Subcutaneous adipose tissue (tissue), 4 donors: ENCODE results near the gene SBF2. TPM values are rescaled to one million over a fixed set of nuclear protein-coding genes. Genes with fewer than 3 reads are reported as not detected.

Source experiments
- CTCF ChIP-seq: fragments of 450-650 bp; IDR thresholded peaks from one replicate; pipeline ENCODE4 v1.5.1; 2016; ENCODE audit warnings: low read depth, mild to moderate bottlenecking, control low read depth, antibody characterized with exemption, moderate library complexity
- total RNA-seq, 4 donors: library from RNA; depleted of rRNA; stranded (reverse); fragments of >200 nt; gene quantifications; one replicate each; pipeline ENCODE4 v1.1.0, GENCODE V29; 2016

SBF2 gene
- total RNA-seq, 4 donors from 2014 or later, result 87.2 to 103 (median 97.3) TPM

GRCh38 chr11:9850224-9850895 is 443.7 kb downstream of the SBF2 start:
- TF ChIP-seq CTCF, result no peak

GRCh38 chr11:9849389-9849788 is 444.6 kb downstream of the SBF2 start:
- no peak for TF ChIP-seq CTCF

GRCh38 chr11:9847636-9848035 is 446.4 kb downstream of the SBF2 start:
- no peak for TF ChIP-seq CTCF

GRCh38 chr11:9842923-9843322 is 451.1 kb downstream of the SBF2 start:
- TF ChIP-seq CTCF, result no peak

GRCh38 chr11:9840460-9841004 is 453.5 kb downstream of the SBF2 start:
- no peak for TF ChIP-seq CTCF

GRCh38 chr11:9839550-9839949 is 454.5 kb downstream of the SBF2 start:
- TF ChIP-seq CTCF, result no peak

GRCh38 chr11:9838961-9839360 is 455.1 kb downstream of the SBF2 start:
- TF ChIP-seq CTCF, result no peak
